NCI-H2081 treated with DMSO at 0.1 percent for 48 hours (cell line): Measurements from ENCODE around the gene RABGAP1L.
"Not testable (repeated sequence)": the region's sequence is repeated elsewhere in the genome, so short reads cannot be mapped to it uniquely, and the experiment has no call there.

Source experiments
- DNase-seq: peaks from one replicate; lab custom pipeline; 2025; lab: John Stamatoyannopoulos, UW

RABGAP1L gene

GRCh38 chr1:174198202-174198601, 38.9 kb downstream of the RABGAP1L start:
- no peak for DNase-seq

- no peak for DNase-seq
These were observed 41.4 kb downstream of the RABGAP1L start for GRCh38 chr1:174200746-174201145.

GRCh38 chr1:174204697-174205308, 45.5 kb downstream of the RABGAP1L start:
- DNase-seq, result no peak

- DNase-seq, result no peak
These were observed 47.0 kb downstream of the RABGAP1L start for GRCh38 chr1:174206148-174206836.

GRCh38 chr1:174209347-174210187, 50.2 kb downstream of the RABGAP1L start:
- DNase-seq, result no peak

- no peak for DNase-seq
These were observed 52.2 kb downstream of the RABGAP1L start for GRCh38 chr1:174211486-174211885.

GRCh38 chr1:174215766-174216165, 56.4 kb downstream of the RABGAP1L start:
- DNase-seq, result no peak

- DNase-seq, result no peak
These were observed 57.9 kb downstream of the RABGAP1L start for GRCh38 chr1:174217248-174217647.

GRCh38 chr1:174217787-174218574, 58.7 kb downstream of the RABGAP1L start:
- DNase-seq, result no peak

- no peak for DNase-seq
These were observed 59.7 kb downstream of the RABGAP1L start for GRCh38 chr1:174218983-174219382.

GRCh38 chr1:174219606-174220370, 60.5 kb downstream of the RABGAP1L start:
- DNase-seq, result no peak

- DNase-seq, result no peak
These were observed 62.4 kb downstream of the RABGAP1L start for GRCh38 chr1:174221681-174222080.

GRCh38 chr1:174222166-174222949, 63.0 kb downstream of the RABGAP1L start:
- DNase-seq, result no peak

- no peak for DNase-seq
These were observed 65.3 kb downstream of the RABGAP1L start for GRCh38 chr1:174224641-174225040.

- DNase-seq, result no peak
These were observed 66.3 kb downstream of the RABGAP1L start for GRCh38 chr1:174225499-174226204.

GRCh38 chr1:174230399-174230798, 71.1 kb downstream of the RABGAP1L start:
- DNase-seq, result no peak

GRCh38 chr1:174232761-174233160, 73.4 kb downstream of the RABGAP1L start:
- DNase-seq, result no peak

GRCh38 chr1:174238845-174239501, 79.7 kb downstream of the RABGAP1L start:
- DNase-seq, result not testable (repeated sequence)

GRCh38 chr1:174239541-174239940, 80.2 kb downstream of the RABGAP1L start:
- DNase-seq, result no peak
